NOMO-1 treated with dmso at 0.1 percent for 144 hours (cell line): ENCODE data around the gene PAOX.
"Not testable (repeated sequence)": the region's sequence is repeated elsewhere in the genome, so short reads cannot be mapped to it uniquely, and the experiment has no call there.

Experiments used
- DNase-seq: peaks from one replicate; lab custom pipeline; 2025; ENCODE audit not compliant: unreplicated experiment; lab: John Stamatoyannopoulos, UW

PAOX gene

DNA sequence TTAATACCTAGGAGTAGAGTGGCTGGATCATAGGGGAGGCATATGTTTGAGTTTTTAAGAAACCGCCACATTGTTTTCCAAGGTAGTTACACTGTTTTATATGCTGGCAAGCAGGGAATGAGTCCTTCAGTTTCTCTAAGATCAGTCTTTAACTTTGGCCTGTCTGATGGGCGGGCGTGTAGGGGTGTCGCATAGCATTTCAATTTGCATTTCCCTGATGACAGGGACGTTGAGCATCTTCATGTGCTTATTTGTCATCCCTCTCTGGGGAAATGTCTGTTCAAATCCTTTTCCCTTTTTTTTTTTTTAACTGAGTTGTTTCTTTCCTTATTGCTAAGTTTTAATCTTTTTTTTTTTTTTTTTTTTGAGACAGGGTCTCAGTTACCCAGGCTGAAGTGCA lies 24.7 kb downstream of the PAOX start:
- DNase-seq: no peak

DNA sequence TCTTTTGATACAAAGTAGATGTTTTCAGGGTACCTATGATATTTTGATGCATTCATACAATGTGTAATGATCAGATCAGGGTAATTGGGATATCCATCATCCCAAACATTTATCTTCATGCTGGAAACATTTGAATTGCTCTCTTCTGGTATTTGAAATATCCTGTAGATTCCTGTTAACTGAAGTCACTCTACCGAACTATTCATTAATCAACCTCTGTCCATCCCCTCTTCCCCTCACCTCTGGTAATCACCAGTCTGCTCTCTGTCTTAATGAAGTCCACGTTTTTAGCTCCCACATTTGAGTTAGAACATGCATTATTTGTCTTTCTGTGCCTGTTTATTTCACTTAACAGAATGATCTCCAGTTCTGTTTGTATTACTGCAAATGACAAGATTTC lies 26.2 kb downstream of the PAOX start:
- DNase-seq: no peak

DNA sequence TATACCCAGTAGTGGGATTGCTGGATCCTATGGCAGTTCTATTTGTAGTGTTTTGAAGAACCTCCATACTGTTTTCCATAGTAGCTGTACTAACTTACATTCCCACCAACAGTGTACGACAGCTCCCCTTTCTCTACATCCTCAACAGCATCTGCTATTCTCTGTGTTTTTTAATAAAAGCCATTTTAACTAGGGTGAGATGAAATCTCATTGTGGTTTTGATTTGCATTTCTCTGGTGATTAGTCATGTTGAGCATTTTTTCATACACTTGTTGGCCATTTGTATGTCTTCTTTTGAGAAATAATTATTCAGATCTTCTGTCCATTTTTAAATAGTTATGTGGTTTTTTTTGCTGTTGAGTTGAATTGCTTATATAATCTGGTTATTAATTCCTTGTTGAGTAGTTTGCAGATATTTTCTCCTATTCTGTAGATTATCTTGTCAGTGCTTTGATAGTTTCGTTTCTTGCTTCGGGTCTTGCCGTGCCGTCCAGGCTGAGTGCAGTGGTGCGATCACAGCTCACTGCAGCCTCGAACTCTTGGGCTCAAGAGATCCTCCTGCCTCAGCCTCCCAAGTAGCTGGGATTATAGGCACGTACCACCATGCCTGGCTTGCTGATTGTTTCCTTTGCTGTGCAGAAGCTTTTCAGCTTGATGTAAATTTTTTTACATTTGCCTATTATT lies 26.9 kb downstream of the PAOX start:
- no peak for DNase-seq

- DNase-seq: no peak
Observed at GRCh38 chr10:133411523-133412380, 32.7 kb downstream of the PAOX start.

DNA sequence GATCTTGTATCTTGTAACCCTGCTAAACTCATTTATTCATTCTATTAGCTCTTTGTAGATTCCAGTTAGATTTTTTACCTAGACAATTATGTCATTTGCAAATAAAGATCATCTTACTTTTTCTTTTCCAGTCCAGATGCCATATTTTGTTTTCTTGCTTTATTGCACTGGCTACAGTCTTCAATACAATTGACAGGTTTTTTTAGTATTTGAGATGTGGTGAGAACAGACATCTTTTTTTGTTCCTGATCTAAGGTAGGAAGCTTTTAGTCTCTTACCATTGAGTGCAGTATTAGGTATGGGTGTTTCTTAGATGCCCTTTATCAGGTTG lies 33.3 kb downstream of the PAOX start:
- DNase-seq: no peak

- DNase-seq: not testable (repeated sequence)
Observed at GRCh38 chr10:133414401-133414800, 35.3 kb downstream of the PAOX start.

- DNase-seq: no peak
Observed at GRCh38 chr10:133415752-133416151, 36.7 kb downstream of the PAOX start.

DNA sequence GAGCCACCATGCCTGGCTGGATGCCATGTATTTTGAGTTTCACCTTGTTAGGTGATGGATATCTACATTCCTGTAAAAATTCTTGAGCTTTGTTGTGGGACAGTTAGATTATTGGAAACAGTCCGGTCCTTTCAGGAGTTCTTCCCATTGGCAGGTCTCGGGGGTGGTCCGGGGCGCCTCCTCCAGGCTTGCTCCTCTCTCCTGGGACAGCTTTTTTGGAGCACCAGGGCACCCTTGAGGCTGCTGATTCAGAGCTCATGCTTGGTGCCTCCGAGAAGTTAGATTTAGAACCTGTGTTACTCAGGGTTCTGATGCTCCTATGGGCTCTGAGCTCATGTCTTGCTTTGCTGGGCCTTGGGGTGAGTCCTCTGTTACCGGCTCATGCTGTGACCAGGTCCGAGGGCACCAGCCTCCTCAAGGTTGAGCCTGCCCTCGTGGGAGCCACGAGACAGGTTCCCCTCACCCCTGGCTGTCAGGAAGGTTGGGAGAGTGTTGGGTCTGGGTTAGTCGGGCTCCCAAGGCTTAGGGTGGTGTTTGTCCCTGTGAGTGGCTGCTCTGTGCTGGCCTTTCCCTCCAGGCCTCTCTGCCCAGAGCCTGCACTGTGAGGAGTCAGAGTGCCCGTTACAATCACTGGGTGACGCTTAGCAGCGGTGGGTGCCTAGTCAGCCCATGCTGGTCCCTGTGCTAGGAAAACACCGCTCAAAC lies 39.4 kb downstream of the PAOX start:
- no peak for DNase-seq

- DNase-seq: no peak
Observed at GRCh38 chr10:133419211-133419950, 40.3 kb downstream of the PAOX start.

DNA sequence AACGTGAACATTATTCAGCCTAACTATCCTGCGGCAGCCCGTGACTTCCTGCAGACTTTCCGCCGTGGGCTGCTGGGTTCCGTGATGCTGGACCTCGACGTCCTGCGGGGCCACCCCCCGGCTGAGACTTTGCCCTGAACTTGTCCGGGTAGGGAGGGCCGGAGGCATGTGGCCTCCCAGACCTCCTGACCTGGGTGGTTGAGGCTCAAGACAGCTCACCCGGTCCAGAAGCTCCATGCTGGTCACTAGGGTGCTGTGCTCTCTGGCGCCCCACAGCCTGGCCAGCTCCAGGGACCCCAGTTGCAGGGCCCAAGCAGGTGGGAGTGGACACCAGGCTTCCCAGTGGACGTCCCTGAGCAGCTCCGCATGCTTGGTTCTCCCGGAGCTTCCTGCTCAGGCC lies 41.0 kb downstream of the PAOX start:
- DNase-seq: no peak

- no peak for DNase-seq
Observed at GRCh38 chr10:133420579-133420978, 41.5 kb downstream of the PAOX start.

GRCh38 chr10:133421336-133422222 lies 42.5 kb downstream of the PAOX start:
- DNase-seq: no peak

GRCh38 chr10:133422223-133422806 lies 43.3 kb downstream of the PAOX start:
- DNase-seq: no peak

- DNase-seq: no peak
Observed at GRCh38 chr10:133422807-133423771, 44.0 kb downstream of the PAOX start.

- DNase-seq: not testable (repeated sequence)
Observed at GRCh38 chr10:133424102-133424501, 45.0 kb downstream of the PAOX start.

DNA sequence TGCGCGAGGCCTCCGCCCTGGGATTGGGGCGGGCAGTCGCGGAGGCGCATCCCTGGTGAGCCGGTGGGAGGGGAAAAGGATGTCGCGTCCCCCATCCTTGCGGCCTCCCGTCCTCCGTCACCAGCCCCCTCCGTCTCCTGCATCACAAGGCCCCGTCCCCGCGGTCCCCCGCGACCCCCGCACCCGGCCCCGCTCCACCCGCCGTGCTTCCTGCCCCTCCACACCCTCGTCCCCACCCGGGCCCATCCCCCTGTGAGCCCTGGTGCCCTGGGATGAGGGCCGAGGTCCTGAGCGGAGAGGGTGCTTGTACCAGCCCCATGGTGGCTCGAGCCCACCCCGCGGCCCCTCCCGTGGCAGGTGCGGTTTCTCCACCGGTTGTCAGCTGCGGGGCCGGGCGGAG lies 45.5 kb downstream of the PAOX start, which contains the start of gene SPRN:
Gene SPRN (minus strand): TSS at position 25 of the 400 bp plus-strand sequence. CDS start 944 bp downstream, outside the sequence.
- DNase-seq: not testable (repeated sequence)

GRCh38 chr10:133429571-133429970 lies 50.5 kb downstream of the PAOX start:
- not testable (repeated sequence) for DNase-seq

DNA sequence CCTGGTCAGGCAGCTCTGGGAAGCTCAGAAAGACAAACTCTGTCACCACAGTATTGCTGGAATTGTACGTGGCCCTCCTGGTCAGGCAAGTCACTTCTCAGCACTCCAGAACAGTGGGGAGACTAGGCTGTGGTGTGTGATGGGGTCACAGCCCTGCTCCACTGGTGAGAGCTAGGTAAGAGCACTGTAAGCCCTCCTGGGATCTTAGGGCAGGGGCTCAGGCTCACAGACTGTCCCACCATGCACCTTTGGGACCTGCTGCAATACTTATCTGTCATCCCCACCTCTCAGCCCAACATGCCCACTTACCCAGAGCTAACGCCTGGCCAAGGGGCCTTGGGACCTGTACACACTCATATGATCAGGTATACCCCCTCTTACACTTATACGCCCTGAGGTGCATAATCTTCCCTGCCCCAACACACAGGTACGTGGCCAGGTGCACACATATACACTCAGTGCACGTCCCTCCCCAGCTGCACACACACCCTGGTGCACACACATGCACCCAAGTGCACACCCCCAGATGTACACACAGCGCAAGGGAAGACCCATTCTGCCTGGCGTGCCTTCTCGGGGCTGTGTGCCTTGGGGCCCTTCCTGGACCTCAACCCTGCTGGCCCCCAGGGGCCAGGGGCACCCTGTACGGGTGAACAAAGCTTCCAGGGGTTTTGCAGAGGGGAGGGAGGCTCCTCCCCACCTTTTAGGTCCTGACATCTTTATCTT lies 53.0 kb downstream of the PAOX start:
- DNase-seq: not testable (repeated sequence)
